LNCaP clone FGC (cell line): ENCODE results near the gene MYBPC2.

Experiments used
- DNase-seq: peaks from one replicate; pipeline ENCODE4 v3.0.0-alpha.2; 2011; ENCODE audit warnings: low read depth
- H3K4me3 ChIP-seq: 2 replicates; pipeline ENCODE4 v1.5.1; 2011; ENCODE audit warnings: mild to moderate bottlenecking, low read depth, low read length, control low read depth
- TF ChIP-seq, protein P1 (sequence below): IDR thresholded peaks from 2 replicates; pipeline ENCODE4 v1.5.1; 2012; ENCODE audit warnings: mild to moderate bottlenecking; ENCODE audit not compliant: control insufficient read depth, insufficient read depth; ENCODE audit errors: extremely low read depth

MYBPC2 gene

DNA sequence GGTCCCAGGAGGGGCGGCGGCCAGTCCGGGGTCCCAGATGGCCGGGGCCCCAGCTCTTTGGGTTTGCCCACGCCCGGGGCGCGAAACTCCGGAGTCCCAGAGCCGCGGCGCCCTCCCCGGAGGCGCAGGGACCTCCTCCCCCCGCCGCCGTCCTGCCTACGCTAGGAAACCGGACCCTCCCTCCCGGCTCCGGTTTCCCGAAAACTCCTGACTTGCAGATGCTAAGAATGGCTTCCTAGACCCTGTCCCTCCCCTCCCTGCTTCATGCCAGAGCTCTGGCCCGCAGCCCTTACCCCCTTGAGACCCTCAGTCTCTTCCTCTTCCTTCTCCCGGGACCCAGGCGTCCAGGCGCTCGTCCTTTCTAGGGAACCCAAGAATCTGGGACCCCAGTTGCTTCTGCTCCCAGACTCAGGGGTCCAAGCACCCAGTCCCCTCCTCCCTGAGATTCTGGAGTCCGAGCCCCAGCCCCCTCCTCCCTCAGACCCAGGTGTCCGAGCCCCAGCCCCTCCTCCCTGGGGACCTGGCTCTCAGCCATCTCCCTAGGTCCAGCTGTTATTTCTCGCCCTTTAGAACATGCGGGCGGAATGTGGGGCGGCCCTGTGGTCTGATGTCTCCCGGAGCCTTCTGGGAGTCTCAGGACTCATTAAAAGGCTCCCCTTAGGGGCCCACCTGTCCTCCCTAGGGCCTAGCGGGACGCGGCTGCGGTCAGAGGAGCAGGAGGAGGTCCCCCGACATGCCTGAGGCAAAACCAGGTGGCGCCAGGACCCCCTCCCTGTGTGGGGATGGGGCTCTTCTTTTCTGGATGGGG lies at the start of gene MYBPC2:
Gene MYBPC2, plus strand, starts transcription at position 672 of the 808 bp plus-strand sequence. Its CDS starts 62 bp downstream, at position 734.
- peak within 1 kb of the TSS; percentile 54 for H3K4me3 ChIP-seq
- TF ChIP-seq, protein P1, sequence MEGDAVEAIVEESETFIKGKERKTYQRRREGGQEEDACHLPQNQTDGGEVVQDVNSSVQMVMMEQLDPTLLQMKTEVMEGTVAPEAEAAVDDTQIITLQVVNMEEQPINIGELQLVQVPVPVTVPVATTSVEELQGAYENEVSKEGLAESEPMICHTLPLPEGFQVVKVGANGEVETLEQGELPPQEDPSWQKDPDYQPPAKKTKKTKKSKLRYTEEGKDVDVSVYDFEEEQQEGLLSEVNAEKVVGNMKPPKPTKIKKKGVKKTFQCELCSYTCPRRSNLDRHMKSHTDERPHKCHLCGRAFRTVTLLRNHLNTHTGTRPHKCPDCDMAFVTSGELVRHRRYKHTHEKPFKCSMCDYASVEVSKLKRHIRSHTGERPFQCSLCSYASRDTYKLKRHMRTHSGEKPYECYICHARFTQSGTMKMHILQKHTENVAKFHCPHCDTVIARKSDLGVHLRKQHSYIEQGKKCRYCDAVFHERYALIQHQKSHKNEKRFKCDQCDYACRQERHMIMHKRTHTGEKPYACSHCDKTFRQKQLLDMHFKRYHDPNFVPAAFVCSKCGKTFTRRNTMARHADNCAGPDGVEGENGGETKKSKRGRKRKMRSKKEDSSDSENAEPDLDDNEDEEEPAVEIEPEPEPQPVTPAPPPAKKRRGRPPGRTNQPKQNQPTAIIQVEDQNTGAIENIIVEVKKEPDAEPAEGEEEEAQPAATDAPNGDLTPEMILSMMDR = no peak
- DNase-seq = no peak

DNA sequence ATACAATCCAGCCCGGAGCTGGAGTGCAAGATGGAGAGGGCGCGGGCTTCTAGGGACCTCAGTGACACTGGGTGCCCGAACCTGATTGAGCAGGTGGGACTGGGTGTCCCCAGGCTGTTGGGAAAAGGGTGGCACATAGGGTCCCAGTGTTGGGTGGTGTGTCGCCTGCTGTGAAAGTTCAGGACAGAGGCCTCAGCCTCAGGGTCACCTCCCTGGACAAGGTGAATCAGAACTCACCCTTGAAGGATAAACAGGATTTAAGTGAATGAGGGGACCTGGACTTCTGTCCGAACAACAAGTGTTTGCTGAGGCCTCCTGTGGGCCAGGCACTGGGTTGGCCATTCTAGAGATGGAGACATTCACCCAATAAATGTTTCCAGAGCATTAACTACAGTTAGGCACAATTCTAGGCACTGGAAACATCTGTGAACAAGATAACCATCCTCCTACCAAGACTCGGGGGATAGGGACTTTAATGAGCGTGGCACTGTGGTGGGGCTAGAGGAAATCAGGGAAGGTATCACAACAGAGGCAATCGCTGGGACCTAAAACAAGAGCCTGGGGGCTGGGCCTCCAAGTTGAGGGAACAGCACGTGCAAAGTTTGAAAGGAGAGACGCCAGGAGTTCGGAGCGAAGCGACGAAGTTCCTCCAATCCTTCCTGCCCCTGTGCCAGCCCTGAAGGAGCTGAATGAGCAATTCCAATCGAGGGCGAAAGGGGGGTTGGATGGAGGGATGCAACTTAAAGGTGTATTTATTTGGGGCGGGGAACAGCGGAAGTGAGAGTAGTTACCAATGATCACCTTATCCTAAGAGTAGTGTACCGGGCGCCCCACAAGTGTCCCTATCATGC lies 49.5 kb upstream of the MYBPC2 start:
- H3K4me3 ChIP-seq = peak overlapping the region; percentile 95
- no peak for DNase-seq
- TF ChIP-seq, protein P1 = no peak

DNA sequence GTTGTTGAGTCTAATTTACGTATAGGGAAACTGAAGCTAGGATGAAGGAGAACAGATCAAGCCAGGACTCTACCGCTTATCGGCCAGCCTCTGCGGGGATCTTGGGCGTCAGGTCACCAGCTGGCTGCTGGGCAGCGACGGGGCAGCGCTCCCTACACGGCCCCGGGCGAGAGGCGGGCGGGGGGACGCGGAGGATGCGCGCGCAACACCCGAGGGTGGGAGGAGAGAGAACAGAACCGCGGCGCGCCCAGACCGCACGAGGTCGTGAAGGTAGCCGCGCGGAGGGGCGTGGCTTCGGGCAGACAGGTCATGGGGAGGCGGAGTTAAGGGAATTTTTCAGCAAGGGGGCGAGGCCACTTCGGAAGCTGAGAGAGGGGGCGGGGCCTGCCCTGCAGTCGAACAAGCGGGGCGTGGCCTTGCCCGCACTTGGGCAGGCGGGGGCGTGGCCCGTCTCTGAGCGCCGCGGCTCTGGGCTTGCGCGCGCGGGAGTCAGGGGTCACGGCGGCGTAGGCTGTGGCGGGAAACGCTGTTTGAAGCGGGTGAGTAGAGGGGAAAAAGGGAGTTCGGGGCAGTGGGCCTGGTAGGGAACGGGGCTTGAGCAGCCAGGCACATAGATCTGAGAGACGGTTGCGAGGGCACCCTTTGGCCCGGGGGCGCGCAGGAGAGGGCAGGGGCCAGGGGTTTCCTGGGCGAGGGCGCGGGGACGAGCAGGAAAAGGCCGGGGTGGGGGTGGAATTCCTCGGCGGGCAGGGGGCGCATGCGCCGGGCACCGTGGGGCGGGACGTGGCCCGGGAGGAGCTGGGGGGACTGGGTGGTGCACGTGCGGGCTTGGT lies 48.6 kb upstream of the MYBPC2 start, which contains the start of gene POLD1:
Gene POLD1, plus strand, starts transcription at position 496 of the 833 bp plus-strand sequence. CDS start 14,505 bp downstream, outside the sequence.
- peak within 1 kb of the TSS; percentile 95 for H3K4me3 ChIP-seq
- TF ChIP-seq, protein P1 = 0 out of 2 replicates have a peak, but pooled peaks have one; percentile 0

DNA sequence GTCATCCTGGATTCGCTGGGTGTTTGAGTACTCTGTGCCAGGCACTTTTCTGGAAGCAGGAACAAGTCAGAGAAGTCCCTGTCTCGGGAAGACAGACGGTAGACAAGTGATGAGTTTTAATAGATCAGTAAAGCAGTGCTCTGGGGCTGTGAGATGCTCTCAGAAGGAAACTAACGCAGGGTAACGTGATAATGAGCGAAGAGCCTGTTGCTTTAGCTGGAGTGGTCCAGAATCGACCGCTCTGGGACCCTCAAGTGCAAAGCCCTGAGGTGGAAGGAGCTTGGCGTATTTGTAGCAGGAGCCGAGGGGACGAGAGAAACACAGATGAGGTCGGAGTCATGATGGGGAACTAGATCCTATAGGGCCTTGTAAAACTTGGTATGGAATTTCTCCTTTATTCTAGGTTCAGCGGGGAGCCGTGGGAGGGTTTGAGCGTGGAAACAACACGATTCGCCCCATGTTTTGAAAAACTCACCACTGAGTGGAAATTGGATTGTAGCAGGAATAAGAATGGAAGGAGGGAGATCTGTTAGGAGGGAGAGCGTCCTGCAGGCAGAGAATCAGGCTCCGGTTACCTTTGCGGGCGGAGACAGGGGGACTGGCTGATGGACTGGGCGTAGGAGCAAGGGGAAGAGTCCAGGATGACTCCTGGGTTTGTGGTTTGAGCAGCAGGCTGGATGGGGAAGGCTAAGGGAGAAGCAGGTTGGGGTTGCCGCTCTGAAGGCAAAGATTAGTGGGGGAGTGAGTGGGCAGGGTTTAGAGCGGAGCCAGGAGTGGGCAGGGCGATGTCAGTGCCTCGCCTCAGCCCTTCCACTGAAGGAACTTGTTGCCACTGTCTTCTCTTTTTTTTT lies 47.8 kb upstream of the MYBPC2 start:
- no peak for DNase-seq
- peak overlapping the region; percentile 95 for H3K4me3 ChIP-seq
- TF ChIP-seq, protein P1 = no peak

More for the DNA sequence above, 48.6 kb upstream of the MYBPC2 start, which contains the start of gene POLD1:
- peak; percentile 91 for DNase-seq

DNA sequence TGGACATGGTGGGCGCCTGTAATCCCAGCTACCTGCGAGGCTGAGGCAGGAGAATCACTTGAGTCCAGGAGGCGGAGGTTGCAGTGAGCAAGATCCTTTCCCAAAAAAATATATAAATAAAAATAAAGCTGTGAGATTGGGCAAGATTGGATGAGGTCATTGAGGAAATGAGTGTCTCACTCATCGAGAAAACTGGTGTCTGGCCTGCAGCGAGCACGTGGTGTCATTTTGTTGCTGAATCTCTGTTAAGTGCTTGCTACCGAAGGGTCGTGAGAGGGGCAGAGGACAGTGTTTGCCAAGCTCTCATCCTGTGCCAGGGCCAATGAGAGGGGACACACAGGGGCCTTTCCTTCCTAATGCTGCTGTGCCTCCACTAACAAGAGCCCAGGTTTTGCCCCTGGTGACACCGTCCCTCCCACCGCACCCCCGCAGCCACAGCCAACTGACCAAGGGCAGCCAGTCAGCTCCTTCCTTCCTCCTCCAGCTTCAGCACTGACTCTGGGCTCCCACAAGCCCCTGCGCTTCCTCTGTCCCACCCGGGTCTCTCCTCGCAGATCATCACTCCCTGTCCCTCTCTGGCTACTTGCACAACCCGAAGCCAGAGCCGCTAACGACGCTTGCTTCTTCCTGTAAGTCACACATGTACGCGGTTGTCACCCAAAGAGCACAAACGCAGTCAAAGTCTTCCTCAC lies 45.4 kb upstream of the MYBPC2 start:
- no peak for DNase-seq
- TF ChIP-seq, protein P1 = no peak
- H3K4me3 ChIP-seq = no peak overlapping the region
